ENCODE data around the gene NCL.

Gene NCL, protein sequence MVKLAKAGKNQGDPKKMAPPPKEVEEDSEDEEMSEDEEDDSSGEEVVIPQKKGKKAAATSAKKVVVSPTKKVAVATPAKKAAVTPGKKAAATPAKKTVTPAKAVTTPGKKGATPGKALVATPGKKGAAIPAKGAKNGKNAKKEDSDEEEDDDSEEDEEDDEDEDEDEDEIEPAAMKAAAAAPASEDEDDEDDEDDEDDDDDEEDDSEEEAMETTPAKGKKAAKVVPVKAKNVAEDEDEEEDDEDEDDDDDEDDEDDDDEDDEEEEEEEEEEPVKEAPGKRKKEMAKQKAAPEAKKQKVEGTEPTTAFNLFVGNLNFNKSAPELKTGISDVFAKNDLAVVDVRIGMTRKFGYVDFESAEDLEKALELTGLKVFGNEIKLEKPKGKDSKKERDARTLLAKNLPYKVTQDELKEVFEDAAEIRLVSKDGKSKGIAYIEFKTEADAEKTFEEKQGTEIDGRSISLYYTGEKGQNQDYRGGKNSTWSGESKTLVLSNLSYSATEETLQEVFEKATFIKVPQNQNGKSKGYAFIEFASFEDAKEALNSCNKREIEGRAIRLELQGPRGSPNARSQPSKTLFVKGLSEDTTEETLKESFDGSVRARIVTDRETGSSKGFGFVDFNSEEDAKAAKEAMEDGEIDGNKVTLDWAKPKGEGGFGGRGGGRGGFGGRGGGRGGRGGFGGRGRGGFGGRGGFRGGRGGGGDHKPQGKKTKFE

DNA sequence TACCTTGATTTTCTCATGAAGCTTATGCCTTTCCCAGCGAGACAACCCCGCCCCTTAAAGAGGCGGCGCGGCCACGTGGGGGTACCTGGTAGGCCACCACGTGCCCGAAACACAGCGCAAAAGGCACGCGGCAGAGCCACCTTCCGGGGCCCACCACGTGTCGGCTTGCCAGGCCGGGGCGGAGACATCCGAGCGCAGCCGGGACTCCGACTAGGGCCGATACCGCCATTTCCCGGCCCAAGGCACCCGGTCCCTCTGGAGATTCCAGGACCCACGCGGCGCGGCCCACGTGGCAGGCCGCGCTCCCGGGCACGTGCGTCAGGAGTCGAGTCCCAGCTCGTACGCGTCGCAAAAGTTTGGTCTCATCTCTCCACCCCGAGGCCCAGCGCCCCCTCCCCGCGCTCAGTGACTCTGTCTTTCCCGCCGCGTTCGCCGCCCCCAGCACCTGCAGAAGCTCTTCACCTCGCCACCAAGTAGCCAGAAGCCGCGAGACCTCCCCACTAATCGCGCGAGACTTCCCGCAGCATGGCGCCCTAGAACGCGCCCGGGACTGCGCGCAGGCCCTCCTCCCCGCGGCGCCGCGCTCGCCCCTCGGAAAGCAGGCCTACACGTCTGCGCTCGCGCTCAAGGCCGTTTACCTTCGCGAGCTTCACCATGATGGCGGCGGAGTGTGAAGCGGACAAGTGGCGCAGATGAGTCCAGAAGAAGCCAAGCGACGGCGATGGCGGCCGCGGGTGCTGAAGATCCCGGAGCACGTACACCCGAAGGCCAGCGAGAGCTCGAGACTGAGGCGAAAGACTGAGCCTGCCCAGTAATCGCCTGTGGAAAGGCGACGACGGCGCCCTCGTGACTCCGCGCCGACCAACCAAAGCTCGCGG is at the start of gene NCL:
TSS of gene NCL (minus strand) at position 787 of the 878 bp plus-strand sequence. CDS start at position 656, 131 bp downstream.
- DNase-seq (ENCODE audit: low read depth): peak; percentile 88

DNA sequence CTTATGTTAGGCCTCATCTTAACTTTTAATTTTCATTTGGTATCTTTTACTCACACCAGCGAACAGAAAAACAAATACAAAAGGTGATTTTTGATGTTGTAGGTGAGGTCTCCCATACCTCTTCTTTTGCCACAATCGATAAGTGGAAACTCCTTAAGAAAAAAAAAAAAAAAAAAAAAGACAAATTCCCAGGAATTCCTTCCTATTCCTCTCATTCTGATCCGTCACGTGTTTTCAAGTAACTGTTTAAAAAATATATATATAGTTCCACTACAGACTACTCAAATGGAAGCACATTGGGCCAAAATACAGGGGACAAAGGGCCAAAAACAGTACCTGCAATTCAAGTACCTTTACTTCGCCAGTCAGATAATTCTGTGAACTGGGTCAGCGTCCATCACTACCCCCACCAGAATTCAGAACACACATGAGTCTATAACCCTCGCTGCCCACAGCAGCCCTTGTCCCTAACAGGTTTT is 49.5 kb upstream of the NCL start:
- no peak for DNase-seq (ENCODE audit: low read depth)

GRCh38 chr2:231512222-231512621 is 47.9 kb upstream of the NCL start:
- no peak for DNase-seq (ENCODE audit: low read depth)

- no peak for DNase-seq (ENCODE audit: low read depth)
These were observed 39.5 kb upstream of the NCL start for GRCh38 chr2:231503766-231504165.

- DNase-seq (ENCODE audit: low read depth): no peak
These were observed 38.3 kb upstream of the NCL start for GRCh38 chr2:231502596-231502995.

DNA sequence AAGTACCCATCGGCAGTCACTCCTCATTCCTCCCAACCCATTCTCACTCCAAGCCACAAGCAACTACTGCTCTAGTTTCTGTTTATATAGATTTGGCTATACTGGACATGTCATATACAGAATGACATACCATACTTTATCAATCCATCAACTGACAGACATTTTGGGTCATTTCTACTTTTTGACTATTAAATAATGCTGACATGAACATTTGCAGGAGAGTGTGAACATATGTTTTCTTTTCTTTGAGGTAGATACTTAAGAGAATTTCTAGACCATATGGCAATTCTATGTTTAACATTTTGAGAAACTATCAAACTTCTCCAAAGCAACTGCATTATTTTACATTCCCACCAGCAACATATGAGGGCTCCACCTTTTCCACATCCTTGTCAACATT is 33.4 kb upstream of the NCL start:
- no peak for DNase-seq (ENCODE audit: low read depth)

GRCh38 chr2:231494669-231495068 is 30.4 kb upstream of the NCL start:
- DNase-seq (ENCODE audit: low read depth): no peak

GRCh38 chr2:231490801-231491200 is 26.5 kb upstream of the NCL start:
- no peak for DNase-seq (ENCODE audit: low read depth)

DNA sequence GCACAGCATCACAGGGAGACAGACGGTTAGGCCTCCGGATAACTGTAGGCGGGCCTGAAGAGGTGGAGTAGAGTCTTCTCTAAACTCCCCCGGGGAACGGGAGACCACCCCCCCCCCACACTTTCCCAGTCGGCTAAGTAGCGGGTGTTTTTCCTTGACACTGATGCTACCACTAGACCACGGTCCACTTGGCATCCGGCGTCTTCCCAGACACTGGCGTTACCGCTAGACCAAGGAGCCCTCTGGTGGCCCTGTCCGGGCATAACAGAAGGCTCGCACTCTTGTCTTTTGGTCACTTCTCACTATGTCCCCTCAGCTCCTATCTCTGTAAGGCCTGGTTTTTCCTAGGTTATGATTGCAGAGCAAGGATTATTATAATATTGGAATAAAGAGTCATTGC is 25.7 kb upstream of the NCL start:
- DNase-seq (ENCODE audit: low read depth): no peak

DNA sequence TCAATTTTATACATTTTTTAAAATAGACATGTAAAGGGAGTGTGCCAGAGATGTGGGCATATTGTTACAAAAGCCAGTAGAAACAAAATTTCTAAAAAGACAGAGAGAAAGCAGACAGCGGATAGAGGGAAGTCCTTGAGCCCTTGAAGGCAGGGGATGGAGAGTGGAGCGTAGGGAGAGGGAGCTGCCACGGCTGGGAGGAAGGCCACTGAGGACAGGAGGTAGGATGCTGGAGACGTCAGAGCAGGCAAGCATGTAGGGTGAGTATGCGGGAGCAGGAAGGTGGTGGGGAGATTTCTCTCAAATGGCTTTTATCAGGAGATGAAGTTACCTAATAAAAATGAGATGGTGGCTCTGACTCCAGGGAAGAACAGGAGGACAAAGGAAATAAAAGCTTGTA is 24.0 kb upstream of the NCL start:
- no peak for DNase-seq (ENCODE audit: low read depth)

DNA sequence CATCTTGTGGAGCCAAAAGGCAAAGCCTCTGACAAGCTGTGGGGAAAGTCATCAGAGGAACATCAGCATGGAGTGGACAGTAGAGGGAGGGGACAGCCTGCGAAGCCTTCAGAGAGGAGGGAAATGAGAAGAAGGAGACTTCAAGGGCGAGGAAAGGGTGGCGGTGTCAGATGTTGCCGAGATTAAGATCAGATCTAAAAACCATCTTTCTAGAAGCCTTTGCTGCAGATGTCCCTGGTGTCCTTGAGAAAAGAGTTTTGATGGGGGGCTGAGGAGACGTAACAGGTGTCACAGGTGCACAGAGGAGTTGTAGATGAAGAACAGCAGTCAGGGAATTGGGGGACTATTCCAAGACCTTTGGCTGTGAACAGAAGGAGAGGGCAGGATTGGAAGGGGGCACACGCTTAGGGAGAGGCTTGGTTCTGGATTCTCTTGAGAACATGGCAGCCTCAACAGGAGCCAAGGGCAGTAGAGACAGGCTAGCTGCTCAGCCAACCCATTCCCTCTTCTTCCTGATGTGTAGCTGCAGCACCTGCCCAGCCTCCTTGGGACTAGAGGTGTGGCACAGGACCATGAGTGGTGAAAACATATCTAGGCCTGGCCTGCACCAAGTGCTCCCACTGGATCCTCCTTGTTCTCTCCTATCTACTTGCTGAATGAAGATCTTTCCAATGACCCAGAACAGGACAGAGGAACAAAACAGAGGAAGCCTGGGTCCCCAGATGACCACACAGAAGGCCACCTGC is 22.7 kb upstream of the NCL start:
- no peak for DNase-seq (ENCODE audit: low read depth)

- no peak for DNase-seq (ENCODE audit: low read depth)
These were observed 19.4 kb upstream of the NCL start for GRCh38 chr2:231483398-231484329.

GRCh38 chr2:231482806-231483391 is 18.6 kb upstream of the NCL start:
- DNase-seq (ENCODE audit: low read depth): no peak

DNA sequence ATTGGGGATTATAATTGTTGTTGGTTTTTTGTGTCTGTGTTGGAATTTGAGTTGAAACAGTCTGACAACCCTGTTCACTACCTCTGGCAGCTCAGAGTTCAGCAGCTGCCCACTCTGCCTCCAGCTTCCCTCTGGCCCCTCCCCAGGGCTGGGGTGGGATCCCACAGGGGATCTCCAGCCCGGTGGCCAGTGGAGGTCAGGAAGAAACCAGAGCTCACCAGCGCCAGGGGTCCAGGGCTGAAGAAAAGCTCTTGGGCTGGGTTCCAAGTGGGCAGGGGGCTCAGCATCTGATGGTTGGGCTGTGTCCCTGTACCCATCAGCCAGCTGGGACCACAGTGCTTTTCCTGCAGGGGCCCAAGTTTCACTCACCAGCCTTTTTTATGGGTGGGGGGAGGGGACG is 16.5 kb upstream of the NCL start:
- DNase-seq (ENCODE audit: low read depth): no peak

DNA sequence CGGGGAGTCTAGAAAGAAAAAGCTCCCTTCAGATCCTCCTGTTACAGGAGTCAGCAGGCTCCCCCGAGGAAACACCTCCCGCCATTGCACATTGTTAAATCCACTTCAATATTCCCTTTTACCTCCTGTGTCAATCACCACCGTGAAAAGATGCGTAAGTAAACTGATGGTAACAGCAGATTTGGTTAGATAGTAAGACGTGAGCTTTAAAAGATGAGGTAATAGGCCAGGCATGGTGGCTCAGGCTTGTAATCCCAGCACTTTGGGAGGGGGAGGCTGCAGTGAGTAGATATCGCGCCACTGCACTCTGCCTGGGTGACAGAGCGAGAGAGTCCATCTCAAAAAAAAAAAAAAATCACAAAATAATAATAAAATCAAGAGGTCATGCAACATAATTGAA is 15.2 kb upstream of the NCL start:
- DNase-seq (ENCODE audit: low read depth): no peak

GRCh38 chr2:231476920-231477319 is 12.6 kb upstream of the NCL start:
- DNase-seq (ENCODE audit: low read depth): no peak

- no peak for DNase-seq (ENCODE audit: low read depth)
These were observed 11.7 kb upstream of the NCL start for GRCh38 chr2:231475965-231476364.

DNA sequence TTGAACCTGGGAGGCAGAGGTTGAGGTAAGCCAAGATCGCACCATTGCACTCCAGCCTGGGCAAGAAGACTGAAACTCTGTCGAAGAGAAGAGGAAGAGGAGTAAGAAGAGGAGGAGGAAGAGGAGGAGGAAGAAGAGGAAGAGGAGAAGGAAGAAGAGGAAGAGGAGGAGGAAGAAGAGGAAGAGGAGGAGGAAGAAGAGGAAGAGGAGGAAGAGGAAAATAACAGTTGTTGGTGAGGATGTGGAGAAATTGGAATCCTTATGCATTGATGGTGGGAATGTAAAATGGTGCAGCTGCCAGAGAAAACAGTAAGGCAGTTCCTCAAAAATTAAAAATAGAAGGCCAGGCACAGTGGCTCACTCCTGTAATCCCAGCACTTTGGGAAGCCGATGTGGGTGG is 8.5 kb upstream of the NCL start:
- no peak for DNase-seq (ENCODE audit: low read depth)

GRCh38 chr2:231470246-231470900 is 6.1 kb upstream of the NCL start:
- DNase-seq (ENCODE audit: low read depth): no peak

DNA sequence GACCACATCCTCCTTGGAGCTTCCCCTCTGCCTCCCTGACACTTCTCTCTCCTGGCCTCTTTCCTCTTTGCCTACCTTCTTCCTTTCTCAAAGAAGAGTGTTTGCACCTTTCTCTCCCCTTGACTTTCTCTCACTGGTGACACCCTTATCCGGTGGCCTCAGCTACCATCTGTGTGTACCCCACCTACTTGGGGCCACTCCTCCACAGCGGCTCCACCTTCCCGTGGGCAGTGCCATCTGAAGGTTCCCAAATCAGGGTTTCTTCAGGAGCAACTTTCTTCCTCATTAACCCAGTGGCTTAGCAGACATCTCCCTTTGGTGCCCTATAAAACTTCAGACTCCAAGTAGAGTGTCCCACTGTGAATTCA is 5.3 kb upstream of the NCL start:
- no peak for DNase-seq (ENCODE audit: low read depth)
